ENCODE data around the gene CLIC4.
"Not testable (repeated sequence)": the region's sequence is repeated elsewhere in the genome, so short reads cannot be mapped to it uniquely, and the experiment has no call there.

The CLIC4 gene

DNA sequence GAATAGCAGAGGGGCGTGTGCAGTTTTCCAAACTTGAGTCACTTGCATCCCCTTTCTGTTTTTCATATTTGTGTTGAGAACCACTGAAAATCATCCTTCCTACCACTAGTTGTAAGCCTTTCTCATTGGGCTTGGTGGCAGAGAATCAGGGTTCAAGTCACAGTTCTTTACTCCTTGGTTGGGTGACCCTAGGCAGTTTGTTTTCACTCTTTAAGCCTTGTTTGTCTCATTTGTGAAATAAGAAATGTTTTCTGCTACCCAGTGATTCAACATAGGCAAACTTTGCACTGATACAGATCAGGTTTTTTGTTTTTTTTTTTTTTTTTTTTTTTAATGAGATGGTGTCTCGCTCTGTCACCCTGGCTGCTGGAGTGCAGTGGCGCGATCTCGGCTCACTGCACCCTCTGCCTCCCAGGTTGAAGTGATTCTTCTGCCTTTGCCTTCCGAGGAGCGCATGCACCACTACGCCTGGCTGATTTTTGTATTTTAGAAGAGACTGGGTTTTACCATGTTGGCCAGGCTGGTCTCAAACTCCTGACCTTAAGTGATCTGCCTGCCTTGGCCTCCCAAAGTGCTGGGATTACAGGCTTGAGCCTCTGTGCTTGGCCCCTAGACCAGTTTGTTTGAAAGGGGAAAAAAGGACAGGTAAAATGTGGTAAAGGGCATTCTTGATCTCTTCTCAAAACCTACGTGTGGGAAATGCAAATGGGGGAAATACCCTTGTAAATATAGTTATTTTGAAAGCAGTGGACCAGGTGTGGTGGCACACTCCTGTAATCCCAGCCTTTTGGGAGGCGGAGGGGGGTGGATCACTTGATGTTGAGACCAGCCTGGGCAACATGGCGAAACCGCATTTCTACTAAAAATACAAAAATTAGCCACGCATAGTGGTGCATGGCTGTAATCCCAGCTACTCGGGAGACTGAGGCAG is 3.2 kb downstream of the CLIC4 start:
- DNase-seq: no peak

- DNase-seq: no peak
Measured at GRCh38 chr1:24749252-24749651, 4.0 kb downstream of the CLIC4 start.

GRCh38 chr1:24749886-24750285 is 4.6 kb downstream of the CLIC4 start:
- DNase-seq: no peak

DNA sequence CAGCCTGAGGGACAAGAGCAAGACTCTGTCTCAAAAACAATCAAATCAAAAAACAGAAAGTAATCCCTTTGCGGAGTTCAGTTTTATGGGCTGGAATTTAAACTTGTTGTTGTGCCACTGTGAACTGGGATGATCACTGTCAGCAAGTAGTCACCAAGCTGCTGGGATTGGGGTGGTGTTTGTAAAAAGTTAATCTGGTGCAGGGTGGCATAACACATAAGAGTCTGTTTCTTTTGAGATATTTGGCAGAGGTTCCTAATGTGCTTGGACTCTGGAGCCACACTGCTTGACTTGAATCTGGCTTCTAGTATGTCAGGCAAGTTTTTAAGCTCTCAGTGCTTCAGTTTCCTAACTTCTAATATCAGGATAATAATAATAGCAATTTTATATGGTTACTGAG is 6.6 kb downstream of the CLIC4 start:
- DNase-seq: no peak

DNA sequence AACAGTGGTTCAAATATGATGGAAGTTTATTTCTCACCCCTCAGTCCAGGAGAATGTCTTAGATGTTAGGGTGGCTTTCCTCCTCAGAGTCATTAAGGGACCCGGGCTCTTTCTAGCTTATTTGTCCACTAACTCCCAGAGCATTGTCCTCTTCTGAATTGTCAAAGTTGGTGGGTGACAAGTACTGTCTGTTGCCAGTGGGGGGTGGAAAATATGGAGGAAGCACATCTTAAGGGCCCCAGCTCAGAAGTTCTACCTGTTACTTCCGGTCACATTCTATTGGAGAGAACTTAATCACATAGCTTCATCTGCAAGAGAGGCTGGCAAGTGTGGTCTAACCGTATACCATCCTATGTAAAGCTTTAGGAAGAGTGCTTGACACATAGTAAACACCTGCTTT is 7.1 kb downstream of the CLIC4 start:
- DNase-seq: no peak

DNA sequence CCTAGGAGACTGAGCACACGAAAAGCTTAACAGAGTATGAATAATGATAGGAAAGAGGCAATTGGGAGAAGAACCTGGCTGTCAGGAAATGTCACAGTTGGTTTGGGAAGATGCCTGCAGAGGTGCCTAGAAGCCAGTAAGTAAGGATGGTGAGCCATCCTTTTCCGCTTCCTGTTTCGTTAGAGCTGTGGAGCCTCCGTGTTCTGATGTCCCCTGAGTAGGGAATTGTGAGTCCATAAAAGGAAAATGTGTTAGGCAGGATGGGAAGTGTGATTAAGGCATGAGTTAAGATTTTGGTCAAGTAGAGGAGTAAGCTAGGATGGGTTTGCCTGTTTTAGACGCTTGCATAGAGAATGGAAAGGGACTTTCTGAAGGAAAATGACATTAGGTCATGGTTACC is 9.0 kb downstream of the CLIC4 start:
- no peak for DNase-seq

DNA sequence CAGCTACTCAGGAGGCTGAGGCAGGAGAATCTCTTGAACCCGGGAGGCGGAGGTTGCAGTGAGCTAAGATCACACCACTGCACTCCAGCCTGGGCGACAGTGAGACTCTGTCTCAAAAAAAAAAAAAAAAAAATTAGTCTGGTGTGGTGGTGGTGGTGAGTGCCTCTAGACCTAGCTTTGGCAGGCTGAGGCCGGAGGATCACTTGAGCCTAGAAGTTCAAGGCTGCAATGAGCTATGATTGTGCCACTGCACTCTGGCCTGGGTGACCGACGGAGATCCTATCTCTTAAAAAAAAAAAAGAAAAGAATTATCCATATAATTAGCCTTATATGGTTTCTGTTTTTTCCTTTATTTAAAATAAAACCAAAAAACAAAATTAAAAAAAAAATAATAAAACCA is 10.1 kb downstream of the CLIC4 start:
- DNase-seq: not testable (repeated sequence)

GRCh38 chr1:24756395-24756794 is 11.1 kb downstream of the CLIC4 start:
- no peak for DNase-seq

DNA sequence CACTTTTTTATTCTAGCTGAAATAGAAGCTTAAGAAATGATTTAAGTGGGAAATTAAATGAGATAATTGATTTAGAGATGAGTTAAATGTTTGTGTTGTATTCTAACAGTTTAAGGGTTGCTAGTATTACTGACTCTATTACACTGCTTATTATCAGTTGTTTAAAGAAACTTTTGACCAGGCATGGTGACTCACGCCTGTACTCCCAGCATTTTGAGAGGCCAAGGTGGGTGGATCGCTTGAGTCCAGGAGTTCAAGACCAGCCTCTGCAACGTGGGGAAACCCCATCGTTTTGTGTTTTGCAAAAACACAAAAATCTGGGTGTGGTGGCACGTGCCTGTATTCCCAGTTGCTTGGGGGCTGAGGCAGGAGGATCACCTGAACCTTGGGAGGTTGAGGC is 14.2 kb downstream of the CLIC4 start:
- DNase-seq: no peak

- DNase-seq: no peak
Measured at GRCh38 chr1:24761582-24761981, 16.3 kb downstream of the CLIC4 start.

DNA sequence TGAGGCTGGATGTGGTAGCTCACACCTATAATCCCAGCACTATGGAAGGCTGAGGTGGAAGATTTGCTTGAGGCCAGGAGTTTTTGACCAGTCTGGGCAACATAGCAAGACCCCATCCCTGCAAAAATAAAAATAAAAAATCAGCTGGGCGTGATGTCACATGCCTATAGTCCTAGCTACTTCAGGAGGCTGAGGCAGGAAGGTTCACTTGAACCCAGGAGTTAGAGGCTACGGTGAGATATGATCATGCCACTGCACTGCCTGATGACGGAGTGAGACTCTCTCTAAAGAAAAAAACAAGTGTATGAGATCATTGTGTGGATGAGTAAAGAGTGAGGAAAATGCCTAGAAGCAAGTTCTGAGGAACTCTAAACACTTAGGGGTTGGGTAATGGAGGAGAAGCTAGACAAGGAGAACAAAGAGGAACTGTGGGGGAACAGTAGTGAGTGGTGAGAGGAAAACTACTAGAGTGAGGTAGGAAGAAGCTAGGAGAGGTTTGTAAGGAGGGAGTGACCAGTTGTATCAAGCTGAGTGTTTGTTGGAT is 17.0 kb downstream of the CLIC4 start:
- DNase-seq: no peak

- DNase-seq: no peak
Measured at GRCh38 chr1:24763671-24764070, 18.4 kb downstream of the CLIC4 start.

DNA sequence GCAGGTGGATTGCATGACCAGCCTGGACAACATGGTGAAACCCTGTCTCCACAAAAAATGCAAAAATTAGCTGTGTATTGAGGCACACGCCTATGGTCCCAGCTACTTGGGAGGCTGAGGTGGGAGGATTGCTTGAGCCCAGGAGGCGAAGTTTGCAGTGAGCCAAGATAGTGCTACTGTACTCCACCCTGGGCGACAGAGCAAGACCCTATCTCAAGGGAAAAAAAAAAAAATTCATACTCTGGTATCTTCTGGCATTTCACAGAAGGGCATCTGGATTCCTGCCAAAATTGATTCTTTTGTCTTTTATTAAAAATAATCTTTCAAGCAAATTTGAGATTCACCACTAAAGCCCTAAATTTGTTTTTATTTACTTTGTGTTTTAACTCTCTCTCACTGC is 19.2 kb downstream of the CLIC4 start:
- DNase-seq: no peak

- DNase-seq: no peak
Measured at GRCh38 chr1:24764848-24765247, 19.6 kb downstream of the CLIC4 start.

GRCh38 chr1:24765308-24765988 is 20.2 kb downstream of the CLIC4 start:
- no peak for DNase-seq

DNA sequence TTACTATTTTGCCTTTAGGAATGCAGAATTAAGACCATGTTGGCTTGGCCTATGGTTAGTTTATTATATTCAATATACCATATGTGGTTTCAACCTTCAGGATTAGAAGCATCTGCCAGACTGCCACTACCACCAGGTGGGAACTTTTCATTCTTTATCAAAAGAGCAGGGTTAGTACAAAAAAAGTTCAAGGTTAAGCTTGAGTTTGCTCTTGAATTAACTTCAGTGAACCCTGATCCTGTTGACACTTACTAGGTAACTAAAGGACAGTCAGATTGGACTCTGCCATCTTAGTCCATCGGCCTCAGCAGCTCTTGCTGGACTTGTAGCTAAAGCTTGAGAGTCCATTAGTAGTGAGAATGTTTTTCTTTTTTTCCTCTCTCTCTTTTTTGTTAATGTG is 22.1 kb downstream of the CLIC4 start:
- no peak for DNase-seq

- DNase-seq: no peak
Measured at GRCh38 chr1:24768873-24769605, 23.8 kb downstream of the CLIC4 start.

DNA sequence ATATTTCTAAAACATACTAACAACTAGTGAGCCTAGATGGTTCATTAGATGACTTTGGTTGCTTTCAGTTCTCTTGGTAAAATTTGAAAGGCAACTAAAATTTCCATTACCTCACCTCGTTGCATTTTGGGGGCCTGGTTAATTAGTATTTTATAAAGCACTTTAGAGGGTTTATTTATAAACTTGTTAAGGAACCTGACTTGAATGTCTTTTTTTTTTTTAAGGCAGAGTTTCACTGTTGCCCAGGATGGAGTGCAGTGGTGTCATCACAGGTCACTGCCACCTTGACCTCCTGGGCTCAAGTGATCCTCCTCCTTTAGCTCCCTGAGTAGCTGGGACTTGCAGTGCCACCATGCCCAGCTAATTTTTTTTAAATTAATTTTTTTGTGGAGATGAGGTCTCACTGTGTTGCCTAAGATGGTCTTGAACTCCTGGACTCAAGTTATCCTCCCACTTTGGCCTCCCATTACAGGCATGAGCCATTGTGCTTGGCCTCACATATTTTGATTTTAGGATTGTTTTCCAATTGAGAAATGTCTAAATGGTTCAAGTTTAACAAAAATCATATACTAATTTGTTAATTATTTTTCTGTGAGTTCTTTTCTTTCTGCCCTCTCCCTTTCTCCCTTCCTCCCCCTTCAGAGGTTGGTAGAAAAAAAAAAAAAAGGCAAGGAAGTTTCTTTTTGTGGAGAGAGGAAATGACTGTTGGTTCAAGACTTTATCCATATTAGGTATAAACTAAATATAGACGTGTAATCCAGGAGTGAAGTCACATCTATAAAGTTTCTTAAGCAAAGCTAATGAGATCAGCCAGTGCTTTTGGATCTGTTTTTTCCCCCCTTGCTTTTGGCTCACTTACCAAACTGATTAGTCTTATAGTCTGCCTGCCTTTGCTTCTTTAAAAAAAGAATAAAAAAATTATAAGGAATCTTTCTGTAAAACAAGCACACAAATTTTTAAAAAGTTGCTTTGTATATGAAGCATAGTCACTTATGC is 24.7 kb downstream of the CLIC4 start:
- no peak for DNase-seq

GRCh38 chr1:24770881-24771280 is 25.6 kb downstream of the CLIC4 start:
- DNase-seq: no peak

DNA sequence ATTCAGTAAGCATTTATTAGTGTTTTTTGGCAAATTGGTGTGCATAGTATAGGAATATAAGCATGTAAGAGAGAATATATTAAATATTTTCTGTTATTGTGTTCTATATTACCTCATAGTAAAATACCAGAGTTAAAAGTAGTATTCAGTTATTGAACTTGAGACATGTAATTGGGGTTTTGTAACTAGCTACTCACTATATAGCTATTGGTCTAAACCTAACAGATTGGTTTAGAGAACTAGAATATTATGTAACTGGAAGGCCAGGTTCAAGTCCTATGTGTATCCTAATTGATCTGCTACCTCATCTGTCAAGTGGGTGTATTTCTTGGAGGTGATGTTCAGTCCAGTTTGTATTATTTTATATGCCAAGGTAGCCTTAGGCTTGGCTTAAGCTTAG is 26.3 kb downstream of the CLIC4 start:
- no peak for DNase-seq

GRCh38 chr1:24773618-24774017 is 28.4 kb downstream of the CLIC4 start:
- no peak for DNase-seq

GRCh38 chr1:24775348-24775747 is 30.1 kb downstream of the CLIC4 start:
- no peak for DNase-seq
